Measurements from ENCODE around the gene ASB2.

GRCh38 chr14:93969082-93969828 is 7.1 kb downstream of the ASB2 start:
- TF ChIP-seq, protein P1, sequence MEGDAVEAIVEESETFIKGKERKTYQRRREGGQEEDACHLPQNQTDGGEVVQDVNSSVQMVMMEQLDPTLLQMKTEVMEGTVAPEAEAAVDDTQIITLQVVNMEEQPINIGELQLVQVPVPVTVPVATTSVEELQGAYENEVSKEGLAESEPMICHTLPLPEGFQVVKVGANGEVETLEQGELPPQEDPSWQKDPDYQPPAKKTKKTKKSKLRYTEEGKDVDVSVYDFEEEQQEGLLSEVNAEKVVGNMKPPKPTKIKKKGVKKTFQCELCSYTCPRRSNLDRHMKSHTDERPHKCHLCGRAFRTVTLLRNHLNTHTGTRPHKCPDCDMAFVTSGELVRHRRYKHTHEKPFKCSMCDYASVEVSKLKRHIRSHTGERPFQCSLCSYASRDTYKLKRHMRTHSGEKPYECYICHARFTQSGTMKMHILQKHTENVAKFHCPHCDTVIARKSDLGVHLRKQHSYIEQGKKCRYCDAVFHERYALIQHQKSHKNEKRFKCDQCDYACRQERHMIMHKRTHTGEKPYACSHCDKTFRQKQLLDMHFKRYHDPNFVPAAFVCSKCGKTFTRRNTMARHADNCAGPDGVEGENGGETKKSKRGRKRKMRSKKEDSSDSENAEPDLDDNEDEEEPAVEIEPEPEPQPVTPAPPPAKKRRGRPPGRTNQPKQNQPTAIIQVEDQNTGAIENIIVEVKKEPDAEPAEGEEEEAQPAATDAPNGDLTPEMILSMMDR (IDR thresholded peaks at IDR 0.05), result no peak
- TF ChIP-seq POLR2AphosphoS5 (IDR thresholded peaks at IDR 0.05), result no peak
- TF ChIP-seq POLR2A (IDR thresholded peaks at IDR 0.05), result no peak

Measured in prostate gland (tissue), 2 donors.